ENCODE data around the gene CADM3. TPM values are rescaled to one million over a fixed set of nuclear protein-coding genes. Genes with fewer than 3 reads are reported as not detected.

Gene CADM3
- total RNA-seq, 1 donor from 2014 or later, result under 0.01 TPM

DNA sequence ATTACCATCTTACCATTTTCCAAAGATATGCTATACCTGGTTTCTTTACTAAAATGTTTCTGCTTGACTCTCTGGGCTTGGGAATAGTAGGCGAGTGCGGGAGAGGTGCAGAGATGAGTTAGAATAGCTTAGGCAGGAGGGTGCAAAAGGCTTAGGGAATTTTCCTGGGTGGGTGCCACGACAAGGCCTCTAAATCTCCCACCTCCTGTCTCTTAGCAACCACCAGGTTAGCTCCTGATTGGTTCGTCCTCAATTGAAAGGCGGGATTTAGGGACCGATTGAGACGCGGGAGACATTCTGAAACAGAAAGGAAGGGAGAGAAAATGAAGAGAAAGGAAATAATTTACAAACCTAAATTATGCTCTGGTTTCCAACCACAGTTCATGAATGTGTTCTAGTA lies 36.4 kb downstream of the CADM3 start:
- no peak for DNase-seq

DNA sequence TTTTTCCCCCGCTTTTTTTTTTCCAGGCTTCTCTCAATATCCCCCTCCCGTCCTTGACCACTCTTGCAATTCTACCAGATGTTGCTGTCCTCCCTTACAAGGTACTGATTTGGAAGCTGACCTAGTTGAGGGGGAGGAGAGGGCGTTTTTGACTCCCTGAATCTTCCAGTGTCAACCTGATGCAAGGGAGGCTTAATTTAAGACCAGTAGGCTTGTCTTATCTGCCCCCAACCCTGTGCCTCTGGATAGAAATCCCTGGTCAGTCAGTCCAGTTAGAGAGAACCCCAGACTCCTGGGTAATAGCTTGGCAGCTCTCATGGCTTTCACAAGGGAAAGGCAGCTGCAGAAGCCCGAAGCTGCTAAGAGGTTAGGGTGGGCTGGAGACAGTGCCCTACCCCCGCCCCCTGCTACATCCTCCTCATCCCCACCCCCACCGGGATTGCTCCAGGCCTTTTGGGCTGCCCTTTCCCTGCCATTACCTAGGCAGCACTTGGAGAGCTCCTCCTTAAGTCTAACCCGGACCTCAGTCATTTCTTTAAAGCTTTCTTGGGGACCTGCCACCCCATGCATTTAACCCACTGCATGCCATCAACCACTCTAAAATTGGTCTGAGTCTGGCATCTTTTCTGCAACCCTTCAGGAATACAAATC lies 36.9 kb downstream of the CADM3 start:
- no peak for DNase-seq

DNA sequence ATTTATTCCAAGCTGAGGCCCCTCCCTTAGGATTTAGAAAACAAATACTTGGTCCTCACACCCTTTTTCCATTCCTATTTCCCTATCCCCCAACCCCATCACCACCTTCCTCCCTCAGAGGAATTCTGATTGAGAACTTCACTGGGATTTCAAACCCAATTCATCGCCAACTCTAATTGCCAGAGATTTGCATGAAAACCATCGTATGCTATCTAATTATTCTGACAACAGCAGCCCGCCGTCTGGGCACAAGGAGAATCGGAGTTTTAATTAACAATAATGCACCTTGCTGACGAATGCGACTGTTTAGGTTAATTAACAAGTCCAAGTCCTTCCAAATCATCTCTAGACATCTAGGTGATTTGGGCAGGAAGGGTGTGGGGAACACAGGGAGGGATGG lies 37.6 kb downstream of the CADM3 start:
- DNase-seq, result no peak

DNA sequence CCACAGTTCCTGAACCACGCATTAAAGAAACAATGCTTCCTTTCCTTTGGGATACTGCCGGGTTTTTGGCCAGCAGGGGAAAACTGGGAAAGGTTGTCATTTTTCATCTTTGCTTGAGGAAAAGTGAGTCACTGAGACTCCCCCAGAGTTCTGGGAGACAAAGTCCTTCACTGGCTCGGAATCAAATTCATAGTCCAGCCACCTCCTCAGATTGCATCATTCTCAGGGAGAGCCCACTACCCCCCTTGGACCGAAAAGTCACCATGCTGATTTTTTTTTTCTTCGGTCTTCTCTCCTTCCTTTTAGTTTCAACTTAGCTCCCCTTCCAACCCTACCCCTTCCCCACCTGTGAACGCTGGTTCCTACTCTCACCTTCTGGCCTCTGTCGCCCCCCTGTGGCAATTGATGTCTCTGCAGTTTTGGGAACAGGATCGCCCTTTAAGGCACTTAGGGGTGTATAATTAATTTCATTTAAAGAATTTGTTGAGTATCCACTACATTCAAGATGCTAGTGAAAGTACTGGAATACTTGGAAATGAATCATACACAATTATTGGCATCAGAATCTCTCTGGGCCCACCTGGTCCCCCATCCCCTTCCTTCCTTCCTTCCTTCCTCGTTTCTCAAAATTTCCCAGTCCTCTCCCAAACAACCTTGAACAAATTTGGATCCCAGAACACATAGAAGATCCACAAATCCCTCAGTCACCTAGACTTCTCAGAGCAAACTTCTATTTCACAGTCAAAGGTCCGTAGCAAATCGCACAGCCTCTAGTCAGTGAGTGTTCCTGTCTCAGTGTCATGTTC lies 40.1 kb downstream of the CADM3 start:
- peak; percentile 60 for DNase-seq

GRCh38 chr1:159212596-159212995 lies 41.2 kb downstream of the CADM3 start:
- no peak for DNase-seq

DNA sequence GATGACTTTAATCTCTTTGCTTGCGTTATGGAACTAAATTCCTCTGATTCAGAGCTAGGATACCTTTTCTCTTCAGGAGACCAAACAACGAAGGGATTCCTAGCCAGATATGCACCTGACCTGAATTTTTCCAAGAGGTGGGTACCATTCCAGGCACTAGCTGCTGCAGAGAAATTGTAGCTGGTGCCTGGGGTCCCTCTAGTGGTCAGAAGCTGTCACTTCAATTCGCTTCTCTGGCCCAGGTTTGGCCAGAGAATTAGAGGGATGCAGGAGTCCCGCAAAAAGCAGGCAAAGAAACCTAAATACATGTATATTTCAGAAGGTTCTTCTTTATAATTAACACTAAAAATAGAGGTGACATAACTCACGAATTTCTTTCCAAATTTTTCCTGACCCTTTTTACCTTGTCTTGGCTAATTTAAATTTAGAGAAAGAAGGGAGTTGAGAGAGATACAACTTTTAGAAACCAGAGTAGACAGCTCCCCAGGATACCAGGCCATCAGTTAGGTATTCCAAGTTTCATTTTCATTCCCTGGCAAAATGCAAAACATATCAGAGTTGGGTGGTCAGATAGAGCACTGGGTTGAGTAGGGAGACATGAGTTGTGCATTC lies 42.8 kb downstream of the CADM3 start:
- DNase-seq, result peak; percentile 71

DNA sequence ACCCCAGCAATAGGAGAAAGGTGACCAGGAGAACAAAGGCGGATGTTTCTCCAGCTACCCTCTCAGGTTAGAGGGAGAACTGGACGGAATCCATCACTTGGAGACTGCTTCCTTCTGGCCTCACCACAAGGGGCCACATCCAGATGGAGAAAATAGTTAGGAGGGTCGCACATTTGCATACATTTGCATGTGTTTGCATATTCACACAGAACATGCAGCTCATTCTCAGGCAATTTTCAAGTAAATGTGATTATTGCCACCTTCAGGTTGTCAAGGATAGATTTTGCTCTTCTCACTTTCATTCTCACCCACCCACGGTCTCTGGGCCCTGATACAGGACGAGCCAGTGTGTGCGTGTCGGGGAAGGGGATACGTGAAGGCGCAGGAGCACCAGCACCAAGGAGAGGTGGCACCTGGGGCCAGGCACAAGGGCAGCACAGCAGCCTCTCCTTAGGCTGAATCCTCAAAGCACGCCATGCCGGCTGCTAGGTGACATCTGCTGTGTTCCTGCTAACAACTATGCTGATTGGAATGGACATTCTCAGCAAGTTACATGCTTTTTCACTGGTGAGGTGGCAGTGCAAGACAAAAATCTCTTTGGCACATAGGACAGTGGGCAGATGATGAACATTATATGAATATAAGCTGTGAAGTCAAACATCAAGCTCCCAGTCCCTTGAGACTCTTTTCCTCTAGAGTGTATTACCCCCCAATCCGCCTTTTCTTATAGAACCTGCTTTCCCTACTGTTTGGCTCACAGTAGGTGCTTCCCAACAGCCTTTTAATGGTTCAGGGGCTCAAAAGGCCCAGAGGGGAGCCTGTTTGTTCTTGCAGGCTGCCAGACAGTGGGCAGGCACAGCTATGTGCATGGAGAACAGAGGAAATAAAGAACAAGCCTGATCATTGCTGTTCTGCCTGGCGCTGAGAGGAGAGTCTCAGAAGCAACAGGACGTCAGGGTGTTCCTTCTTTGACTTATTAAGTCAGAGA lies 47.5 kb downstream of the CADM3 start:
- no peak for DNase-seq

GRCh38 chr1:159222075-159222865 lies 50.9 kb downstream of the CADM3 start:
- no peak for DNase-seq

- no peak for DNase-seq
Observed at GRCh38 chr1:159223004-159223403, 51.6 kb downstream of the CADM3 start.

- no peak for DNase-seq
Observed at GRCh38 chr1:159228554-159228953, 57.1 kb downstream of the CADM3 start.

- no peak for DNase-seq
Observed at GRCh38 chr1:159229260-159229885, 58.0 kb downstream of the CADM3 start.

GRCh38 chr1:159229896-159230295 lies 58.5 kb downstream of the CADM3 start:
- DNase-seq, result no peak

DNA sequence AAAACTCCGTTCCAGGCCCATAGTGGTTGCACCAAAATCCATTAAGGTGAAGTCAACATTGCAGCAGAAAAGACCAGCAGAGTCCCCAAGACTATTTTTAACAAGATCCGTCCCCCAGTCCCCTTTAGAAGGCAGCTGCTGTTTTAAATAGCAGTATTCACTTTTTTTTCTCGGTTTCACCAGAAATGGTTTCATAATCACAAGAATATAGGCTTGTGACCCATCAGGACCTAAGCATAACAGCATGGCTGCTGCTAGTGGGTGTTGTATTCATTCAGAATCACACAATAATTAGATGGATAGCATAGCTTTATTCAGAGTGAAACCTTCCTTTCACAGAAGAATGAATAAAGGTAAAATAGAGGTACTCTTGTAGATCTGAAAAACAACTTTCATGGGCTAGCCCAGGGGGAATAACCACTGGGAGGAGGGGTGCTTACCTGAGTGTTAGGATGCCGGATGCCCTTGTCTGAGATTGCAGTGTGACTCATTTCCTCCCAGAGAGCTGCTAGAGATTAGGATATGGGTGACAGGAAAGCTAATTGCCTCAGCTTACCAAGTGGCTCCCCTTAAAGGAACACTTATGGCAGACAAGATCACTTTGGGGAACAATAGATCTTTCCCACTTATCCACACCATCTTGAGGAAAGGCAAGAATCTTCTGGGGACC lies 68.3 kb downstream of the CADM3 start:
- DNase-seq, result peak; percentile 8

DNA sequence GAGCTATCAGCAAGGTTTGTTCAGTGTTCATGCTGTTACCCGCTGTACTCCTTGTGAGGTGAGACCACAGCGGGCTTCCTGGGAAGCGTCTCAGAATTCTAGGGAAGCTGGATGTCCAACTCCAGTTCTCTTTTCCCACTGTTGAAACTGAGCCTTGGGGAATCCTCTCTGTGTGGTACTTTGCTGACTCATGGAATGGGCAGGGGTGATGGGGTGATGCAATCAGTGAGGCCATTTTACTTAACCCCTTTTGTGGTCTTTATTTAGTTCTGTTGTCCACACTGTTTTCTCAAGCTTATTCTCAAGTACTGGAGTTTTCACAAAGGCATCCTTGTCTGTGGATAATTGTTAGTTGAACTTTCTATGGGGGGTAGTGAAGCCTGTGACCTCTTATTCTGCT lies 75.9 kb downstream of the CADM3 start:
- DNase-seq, result no peak

DNA sequence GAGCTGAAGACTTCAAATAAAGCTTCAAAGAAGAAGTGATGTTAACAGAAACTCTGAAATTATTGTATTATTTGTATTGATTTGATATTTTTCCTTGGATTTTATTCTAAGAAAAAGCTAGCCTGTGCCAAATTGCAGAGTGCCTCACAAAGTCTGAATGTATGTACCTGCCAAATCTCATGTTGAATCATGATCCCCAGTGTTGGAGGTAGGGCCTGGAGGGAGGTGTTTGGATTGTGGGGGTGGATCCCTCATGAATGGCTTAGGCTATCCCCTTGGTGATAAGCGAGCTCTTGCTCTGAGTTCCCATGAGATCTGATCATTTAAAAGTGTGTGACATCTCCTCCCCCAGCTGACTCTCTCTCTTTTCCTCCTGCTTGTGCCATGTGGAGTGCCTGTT lies 76.9 kb downstream of the CADM3 start:
- DNase-seq, result no peak

DNA sequence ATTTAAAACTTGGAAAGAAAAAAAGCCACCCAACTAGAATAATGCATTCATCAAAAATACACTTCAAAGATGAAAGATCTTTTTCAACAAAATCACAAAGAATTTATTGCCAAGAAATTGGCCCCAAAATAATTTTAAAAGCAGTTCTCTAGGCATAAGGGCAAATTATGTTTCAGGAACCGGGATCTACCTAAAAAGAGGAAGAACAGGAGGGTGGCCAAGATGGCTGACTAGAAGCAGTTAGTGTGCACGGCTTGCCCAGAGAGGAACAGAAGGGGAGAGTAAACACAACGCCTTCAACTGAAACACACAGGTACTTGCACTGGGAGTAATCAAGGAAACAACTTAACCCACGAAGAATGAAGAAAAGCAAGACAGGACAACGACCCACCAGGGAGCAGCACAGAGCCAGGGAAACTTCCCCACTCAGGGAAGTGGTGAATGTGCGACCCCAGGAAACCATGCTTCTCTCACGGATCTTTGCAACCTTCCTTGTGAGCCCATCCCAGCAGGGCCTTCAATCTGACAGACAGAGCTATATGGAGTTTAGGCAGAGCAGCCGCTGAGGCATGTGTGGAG lies 79.3 kb downstream of the CADM3 start:
- peak; percentile 28 for DNase-seq

Measured in dermis blood vessel endothelial cell (primary cell).